GM10248 (cell line): ENCODE data around the gene TBC1D19.

Source experiments
- CTCF ChIA-PET: fragments of 300-600 bp; sonication (Branson Sonifier 250); formaldehyde crosslinking; extraction: SDS; loops from one replicate; lab custom pipeline; 2021; ENCODE audit warnings: antibody characterized with exemption; lab: Yijun Ruan, JAX
- POLR2A ChIA-PET: fragments of 350-650 bp; sonication (Branson Sonifier 250); formaldehyde crosslinking; extraction: SDS; loops from one replicate; lab custom pipeline; 2020; ENCODE audit warnings: antibody characterized with exemption; lab: Yijun Ruan, JAX
- DNase-seq: peaks from one replicate; pipeline ENCODE4 v3.0.0; 2012; ENCODE audit errors: extremely low spot score
- CTCF ChIP-seq: IDR thresholded peaks from 2 replicates; pipeline ENCODE4 v1.5.1; 2012; ENCODE audit warnings: mild to moderate bottlenecking, low read depth; ENCODE audit errors: extremely low read depth, missing control alignments, control extremely low read depth

The TBC1D19 gene

GRCh38 chr4:26793735-26794134 is 209.9 kb downstream of the TBC1D19 start:
- ChIA-PET CTCF (no interaction called here), POLR2A (no interaction called here)
- DNase-seq, result no peak
- TF ChIP-seq CTCF, result no peak

GRCh38 chr4:26796081-26796480 is 212.2 kb downstream of the TBC1D19 start:
- DNase-seq, result no peak
- no peak for TF ChIP-seq CTCF
- ChIA-PET POLR2A (no interaction called here), CTCF (interaction anchor here (1.5 kb wide), 2 partner anchors 9 to 12 kb away, joined by 3 to 4 read pairs; no protein-coding TSS in a partner anchor)

- CTCF ChIA-PET, result interaction anchor here (1.2 kb wide), 1 partner anchor 14 kb away, joined by 5 read pairs; no protein-coding TSS in a partner anchor
- no peak for DNase-seq
- POLR2A ChIA-PET, result no interaction called here
- TF ChIP-seq CTCF, result no peak
Observed at GRCh38 chr4:26802790-26803189, 218.9 kb downstream of the TBC1D19 start.

- no peak for TF ChIP-seq CTCF
- POLR2A ChIA-PET, result no interaction called here
- no peak for DNase-seq
- CTCF ChIA-PET, result interaction anchor here (1.2 kb wide), 1 partner anchor 15 kb away, joined by 5 read pairs; no protein-coding TSS in a partner anchor
Observed at GRCh38 chr4:26803211-26803861, 219.5 kb downstream of the TBC1D19 start.

- CTCF ChIA-PET, result interaction anchor here (1.4 kb wide), 1 partner anchor 14 kb away, joined by 3 read pairs; no protein-coding TSS in a partner anchor
- TF ChIP-seq CTCF, result no peak
- no peak for DNase-seq
- POLR2A ChIA-PET, result no interaction called here
Observed at GRCh38 chr4:26804451-26804850, 220.6 kb downstream of the TBC1D19 start.

- ChIA-PET CTCF (interaction anchor here (1.4 kb wide), 1 partner anchor 14 kb away, joined by 3 read pairs; no protein-coding TSS in a partner anchor), POLR2A (no interaction called here)
- DNase-seq, result no peak
- TF ChIP-seq CTCF, result no peak
Observed at GRCh38 chr4:26804925-26805324, 221.0 kb downstream of the TBC1D19 start.
